Activated CD4-positive, CD25-positive, alpha-beta regulatory T cell treated with anti-CD3 and anti-CD28 coated beads, Interleukin-2, amount 50 U/mL, for 72 hours (primary cell): ENCODE data around the gene WDFY2.
A peak's percentile ranks its signal among the peaks of the same experiment; 100 is the strongest.
"Not testable (repeated sequence)": the region's sequence is repeated elsewhere in the genome, so short reads cannot be mapped to it uniquely, and the experiment has no call there.

Source experiments
- DNase-seq: peaks from one replicate; pipeline ENCODE4 v3.0.0; 2021

The WDFY2 gene

GRCh38 chr13:51583875-51584730 lies at the start of gene WDFY2:
Gene WDFY2, plus strand, starts transcription at chr13:51584462. Its CDS starts 226 bp downstream, at chr13:51584688.
- peak; percentile 99 for DNase-seq

- no peak for DNase-seq
Measured at GRCh38 chr13:51538591-51539179, 45.6 kb upstream of the WDFY2 start.

- DNase-seq: no peak
Measured at GRCh38 chr13:51539887-51540286, 44.4 kb upstream of the WDFY2 start.

GRCh38 chr13:51541037-51541436 lies 43.2 kb upstream of the WDFY2 start:
- no peak for DNase-seq

GRCh38 chr13:51541809-51542258 lies 42.4 kb upstream of the WDFY2 start:
- DNase-seq: no peak

- DNase-seq: no peak
Measured at GRCh38 chr13:51542346-51543242, 41.7 kb upstream of the WDFY2 start.

- DNase-seq: not testable (repeated sequence)
Measured at GRCh38 chr13:51545446-51545845, 38.8 kb upstream of the WDFY2 start.

- DNase-seq: no peak
Measured at GRCh38 chr13:51547425-51548176, 36.7 kb upstream of the WDFY2 start.

- no peak for DNase-seq
Measured at GRCh38 chr13:51549050-51549449, 35.2 kb upstream of the WDFY2 start.

- DNase-seq: no peak
Measured at GRCh38 chr13:51549593-51549992, 34.7 kb upstream of the WDFY2 start.

GRCh38 chr13:51550151-51550550 lies 34.1 kb upstream of the WDFY2 start:
- no peak for DNase-seq

GRCh38 chr13:51551416-51551815 lies 32.8 kb upstream of the WDFY2 start:
- no peak for DNase-seq

- no peak for DNase-seq
Measured at GRCh38 chr13:51552027-51552426, 32.2 kb upstream of the WDFY2 start.

- DNase-seq: no peak
Measured at GRCh38 chr13:51553531-51553930, 30.7 kb upstream of the WDFY2 start.

- no peak for DNase-seq
Measured at GRCh38 chr13:51556740-51557139, 27.5 kb upstream of the WDFY2 start.

- no peak for DNase-seq
Measured at GRCh38 chr13:51557438-51557837, 26.8 kb upstream of the WDFY2 start.

GRCh38 chr13:51557875-51558612 lies 26.2 kb upstream of the WDFY2 start:
- no peak for DNase-seq

- DNase-seq: no peak
Measured at GRCh38 chr13:51559946-51560735, 24.1 kb upstream of the WDFY2 start.

- no peak for DNase-seq
Measured at GRCh38 chr13:51562011-51562671, 22.1 kb upstream of the WDFY2 start.

GRCh38 chr13:51564252-51564651 lies 20.0 kb upstream of the WDFY2 start:
- DNase-seq: no peak
